Testis (tissue), 5 donors: ENCODE results near the gene CDCA5. TPM values are rescaled to one million over a fixed set of nuclear protein-coding genes. Genes with fewer than 3 reads are reported as not detected.

ENCODE experiments used
- DNase-seq: peaks from one replicate; pipeline ENCODE4 v3.0.0-alpha.2; 2019
- H3K27ac ChIP-seq, 2 donors: fragments of 200-600 bp; sonication (generic); one replicate each; pipeline ENCODE4 v1.5.1; 2019
- H3K27me3 ChIP-seq: fragments of 200-600 bp; sonication (generic); one replicate; pipeline ENCODE4 v1.5.1; 2019
- H3K36me3 ChIP-seq: fragments of 200-600 bp; sonication (generic); one replicate; pipeline ENCODE4 v1.5.1; 2017; ENCODE audit warnings: low read depth; ENCODE audit errors: missing control alignments
- H3K4me1 ChIP-seq: fragments of 200-600 bp; sonication (generic); one replicate; pipeline ENCODE4 v1.5.1; 2019
- H3K4me3 ChIP-seq, 2 donors: fragments of 200-600 bp; sonication (generic); one replicate each; pipeline ENCODE4 v1.5.1; 2017 to 2019
- H3K9me3 ChIP-seq: fragments of 200-600 bp; sonication (generic); one replicate; pipeline ENCODE4 v1.5.1; 2017
- POLR2A ChIP-seq: fragments of 450-650 bp; IDR thresholded peaks from one replicate; pipeline ENCODE4 v1.6.1; 2017; ENCODE audit warnings: antibody characterized with exemption, mild to moderate bottlenecking, moderate library complexity
- WGBS, 2 donors: methylation state at CpG; one replicate each; pipeline ENCODE4 v1.1.5; 2018; 5-methylcytosine and 5-hydroxymethylcytosine counted together
- intact Hi-C: fragments of 100-400 bp; cut with DNase I; formaldehyde crosslinking; loops from one replicate; pipeline ENCODE4 v1.15.1; 2023; ENCODE audit warnings: low total_unique reads
- long read RNA-seq, 2 donors: transcript quantifications; one replicate each; lab custom pipeline, GENCODE V29; 2026
- polyA plus RNA-seq: library from polyadenylated mRNA; stranded (reverse); fragments of 350-450 nt; fragmentation: Illumina TruSeq; extraction: RNeasy Lipid Tissue Mini Kit (QIAGEN cat#74804); gene quantifications from one replicate; pipeline ENCODE4 v1.2.3, GENCODE V29; 2014; ENCODE audit warnings: low read depth, low replicate concordance; ENCODE audit not compliant: insufficient read depth
- total RNA-seq, 2 donors: library from RNA; depleted of rRNA; stranded (reverse); fragments of >200 nt; gene quantifications; one replicate each; pipeline ENCODE4 v1.2.3, GENCODE V29; 2016
- TF ChIP-seq, protein P1 (sequence below), 3 experiments: fragments of 450-650 bp in 2 of 3; fragments of 200-600 bp in 1 of 3; sonication (generic) in 1 of 3; IDR thresholded peaks; one replicate each; pipeline ENCODE4 v1.5.1; 2016 to 2019; ENCODE audit warnings: antibody characterized with exemption in 3 of 3, mild to moderate bottlenecking in 2 of 3, moderate library complexity in 1 of 3

Gene CDCA5, protein sequence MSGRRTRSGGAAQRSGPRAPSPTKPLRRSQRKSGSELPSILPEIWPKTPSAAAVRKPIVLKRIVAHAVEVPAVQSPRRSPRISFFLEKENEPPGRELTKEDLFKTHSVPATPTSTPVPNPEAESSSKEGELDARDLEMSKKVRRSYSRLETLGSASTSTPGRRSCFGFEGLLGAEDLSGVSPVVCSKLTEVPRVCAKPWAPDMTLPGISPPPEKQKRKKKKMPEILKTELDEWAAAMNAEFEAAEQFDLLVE
- total RNA-seq = 10 to 100 TPM; 28.5 to 50.9 TPM
- 93.3 TPM for polyA plus RNA-seq
- long read RNA-seq, donor 1, transcript CDCA5-201 (6 exons, 2,587 nt) = major isoform, 8 of 46 reads
- long read RNA-seq, donor 1, partial matches to known transcripts = 17 of 46 reads
- long read RNA-seq, donor 1, other reads (novel, unspliced or antisense) = 20 of 46 reads
- long read RNA-seq, donor 2, transcript CDCA5-201 (6 exons, 2,587 nt) = major isoform, 7 of 35 reads
- long read RNA-seq, donor 2, partial matches to known transcripts = 25 of 35 reads
- long read RNA-seq, donor 2, other reads (novel, unspliced or antisense) = 0 of 35 reads

DNA sequence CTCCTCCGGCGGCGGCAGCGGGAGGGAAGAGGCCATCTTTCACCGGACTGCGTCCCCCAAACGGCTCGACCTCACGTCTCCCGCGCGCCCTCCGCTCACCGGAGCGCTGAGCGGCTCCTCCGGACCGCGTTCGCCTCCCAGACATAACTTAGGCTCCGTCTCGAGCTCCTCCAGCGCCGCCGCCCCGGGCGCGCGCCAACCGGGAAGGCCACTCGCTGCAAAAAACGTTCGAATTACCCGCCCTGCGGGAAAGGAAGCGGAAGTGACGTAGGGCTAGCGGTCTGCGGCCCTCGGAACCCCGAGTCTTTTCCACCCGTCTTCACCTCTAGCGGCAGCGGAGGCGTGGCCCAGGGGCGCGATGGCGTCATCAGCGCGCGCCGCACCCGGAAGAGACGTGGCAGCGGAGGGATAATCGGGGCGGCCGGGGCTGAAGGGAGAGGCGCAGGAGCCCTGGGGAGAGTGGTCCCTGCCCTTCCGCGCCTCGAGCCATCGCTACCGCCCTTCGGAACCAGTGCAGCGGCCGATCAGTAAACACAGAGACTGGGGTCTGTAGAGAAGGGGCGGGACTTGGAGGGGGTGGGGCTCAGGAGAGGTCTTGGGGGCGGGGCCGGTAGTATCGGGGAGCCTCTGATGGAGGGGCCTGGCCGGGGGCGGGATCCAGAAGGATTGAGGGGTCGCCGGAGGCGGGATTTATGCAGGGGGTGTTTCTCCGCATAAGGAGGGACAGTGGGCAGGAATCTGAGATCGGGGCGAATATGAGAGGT is at the start of gene CDCA5, which contains the start of gene ZFPL1:
CDCA5 (minus strand) TSS at position 207 of the 764 bp plus-strand sequence; CDS start at position 145, 62 bp downstream.
ZFPL1 (plus strand) TSS at position 389 of the 764 bp plus-strand sequence. CDS start 477 bp downstream, outside the sequence.
- Histone ChIP-seq H3K27ac (peak within 1 kb of the TSS; percentile 92 to 93), H3K27me3 (no peaks in the 10 kb centered on the region), H3K36me3 (no peaks in the 10 kb centered on the region), H3K4me1 (peaks cover 14% of the 10 kb centered on the region), H3K4me3 (peak within 1 kb of the TSS; percentile 86 to 96), H3K9me3 (no peaks in the 10 kb centered on the region)
- DNase-seq = peak; percentile 96
- intact Hi-C loops = no loop called here
- TF ChIP-seq, protein P1, sequence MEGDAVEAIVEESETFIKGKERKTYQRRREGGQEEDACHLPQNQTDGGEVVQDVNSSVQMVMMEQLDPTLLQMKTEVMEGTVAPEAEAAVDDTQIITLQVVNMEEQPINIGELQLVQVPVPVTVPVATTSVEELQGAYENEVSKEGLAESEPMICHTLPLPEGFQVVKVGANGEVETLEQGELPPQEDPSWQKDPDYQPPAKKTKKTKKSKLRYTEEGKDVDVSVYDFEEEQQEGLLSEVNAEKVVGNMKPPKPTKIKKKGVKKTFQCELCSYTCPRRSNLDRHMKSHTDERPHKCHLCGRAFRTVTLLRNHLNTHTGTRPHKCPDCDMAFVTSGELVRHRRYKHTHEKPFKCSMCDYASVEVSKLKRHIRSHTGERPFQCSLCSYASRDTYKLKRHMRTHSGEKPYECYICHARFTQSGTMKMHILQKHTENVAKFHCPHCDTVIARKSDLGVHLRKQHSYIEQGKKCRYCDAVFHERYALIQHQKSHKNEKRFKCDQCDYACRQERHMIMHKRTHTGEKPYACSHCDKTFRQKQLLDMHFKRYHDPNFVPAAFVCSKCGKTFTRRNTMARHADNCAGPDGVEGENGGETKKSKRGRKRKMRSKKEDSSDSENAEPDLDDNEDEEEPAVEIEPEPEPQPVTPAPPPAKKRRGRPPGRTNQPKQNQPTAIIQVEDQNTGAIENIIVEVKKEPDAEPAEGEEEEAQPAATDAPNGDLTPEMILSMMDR (IDR thresholded peaks at IDR 0.05) = peak in 2 of 3 experiments; percentile 9 to 46
- peak; percentile 7 for TF ChIP-seq POLR2A
- WGBS, 2 donors = 0 to 1% methylated on average over 64 to 79 of the region's 79 CpGs

DNA sequence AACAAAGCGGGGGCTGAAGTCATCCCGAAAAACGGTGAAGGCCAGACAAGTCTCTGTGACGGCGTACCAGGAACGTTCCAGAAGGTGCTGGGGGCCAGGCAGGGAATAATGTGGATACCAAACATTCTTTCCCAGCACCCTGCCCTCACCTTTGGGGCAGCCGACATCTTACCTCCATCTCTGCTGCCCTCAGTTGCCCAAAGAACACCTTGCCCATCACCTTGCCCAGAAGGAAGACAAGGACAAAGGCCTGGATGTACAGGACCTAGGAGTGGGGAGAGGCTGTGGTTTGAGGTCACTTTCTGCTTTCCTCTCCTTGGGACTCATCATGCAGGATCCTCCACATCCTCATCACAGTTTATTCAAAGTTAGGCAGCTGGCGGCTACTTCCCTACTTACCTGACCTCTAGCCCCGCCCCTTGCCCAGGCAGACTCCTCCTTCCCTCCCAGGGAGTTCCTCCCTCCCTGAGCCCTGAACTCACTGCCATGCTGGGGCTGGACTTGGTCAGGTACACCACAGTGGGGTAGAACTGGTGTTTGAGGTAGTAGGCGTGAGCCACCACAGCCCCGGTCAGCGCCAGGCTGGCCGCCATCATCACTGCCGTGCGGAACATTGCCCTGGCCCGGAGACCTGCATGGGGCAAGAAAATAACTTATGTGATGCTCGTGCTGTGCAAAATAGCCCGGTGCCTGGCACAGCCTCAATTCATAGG is 49.3 kb upstream of the CDCA5 start:
- Histone ChIP-seq H3K27me3 (no peaks in the 10 kb centered on the region), H3K27ac (no peak overlapping the region), H3K4me1 (peaks cover 24% of the 10 kb centered on the region), H3K36me3 (no peaks in the 10 kb centered on the region), H3K4me3 (peak overlapping the region; percentile 89 to 92), H3K9me3 (no peaks in the 10 kb centered on the region)
- DNase-seq = peak; percentile 59
- intact Hi-C loops = no loop called here
- TF ChIP-seq, protein P1 (IDR thresholded peaks at IDR 0.05) = no peak
- TF ChIP-seq POLR2A = no peak
- WGBS, 2 donors = 30 to 37% methylated on average over 17 to 18 of the region's 18 CpGs

- TF ChIP-seq, protein P1 (IDR thresholded peaks at IDR 0.05) = no peak
- TF ChIP-seq POLR2A = no peak
- Histone ChIP-seq H3K4me1 (peaks cover 24% of the 10 kb centered on the region), H3K36me3 (no peaks in the 10 kb centered on the region), H3K9me3 (no peaks in the 10 kb centered on the region), H3K27ac (no peak overlapping the region), H3K4me3 (no peak overlapping the region), H3K27me3 (no peaks in the 10 kb centered on the region)
- no peak for DNase-seq
- intact Hi-C loops = no loop called here
- WGBS, 2 donors = 59 to 67% methylated on average over 9 to 10 of the region's 10 CpGs
Observed at GRCh38 chr11:65132238-65132987, 48.6 kb upstream of the CDCA5 start.

GRCh38 chr11:65131895-65132237 is 48.0 kb upstream of the CDCA5 start:
- TF ChIP-seq, protein P1 (IDR thresholded peaks at IDR 0.05) = no peak
- TF ChIP-seq POLR2A = no peak
- Histone ChIP-seq H3K9me3 (no peaks in the 10 kb centered on the region), H3K27ac (no peak overlapping the region), H3K4me3 (no peak overlapping the region), H3K27me3 (no peaks in the 10 kb centered on the region), H3K4me1 (peaks cover 24% of the 10 kb centered on the region), H3K36me3 (no peaks in the 10 kb centered on the region)
- WGBS, 2 donors = 88 to 91% methylated on average over 5 to 6 of the region's 6 CpGs
- intact Hi-C loops = no loop called here
- no peak for DNase-seq
